K562 (cell line): Measurements from ENCODE around the gene SETDB2. TPM values are rescaled to one million over a fixed set of nuclear protein-coding genes. Genes with fewer than 3 reads are reported as not detected.

Experiments
- ATAC-seq: fragments of 200-7000 bp; cut with Tn5 transposase; 3 replicates; pipeline ENCODE4 v1.9.1; 2020; ENCODE audit warnings: moderate library complexity
- BruUV-seq: library from RNA; stranded (reverse); fragments of 400-500 nt; replicated peaks from 2 replicates; lab custom pipeline; 2021; lab: Mats Ljungman, UMichigan
- CTCF ChIA-PET: fragments of 300-600 bp; formaldehyde crosslinking; extraction: SDS; loops from one replicate; lab custom pipeline; 2021; ENCODE audit warnings: low intra/inter-chr PET ratio; lab: Yijun Ruan, JAX
- POLR2A ChIA-PET: fragments of 300-600, 350-650 bp; sonication (Branson Sonifier 250); formaldehyde crosslinking; extraction: SDS; loops from one replicate; lab custom pipeline; 2021; ENCODE audit warnings: antibody characterized with exemption, inconsistent platforms; lab: Yijun Ruan, JAX
- DNase-seq, 4 experiments: peaks; one replicate each; pipeline versions ENCODE4 v3.0.0 to v3.0.0-alpha.2; 2011 to 2018; ENCODE audit warnings: low spot score in 3 of 4, mixed read lengths in 3 of 4; ENCODE audit errors: extremely low read depth in 1 of 4
- FAIRE-seq: peaks from 2 replicates; lab custom pipeline; 2011; peaks lifted over from hg19 to GRCh38; lab: Jason Lieb, UNC
- H2AFZ ChIP-seq: 2 replicates; pipeline ENCODE4 v1.6.0; 2011; ENCODE audit warnings: low read depth, low read length, control low read depth, inconsistent platforms
- H3K27ac ChIP-seq: fragments of 200-600 bp; 3 replicates; pipeline ENCODE4 v1.8.0; 2011; ENCODE audit warnings: low read depth, mild to moderate bottlenecking, control low read depth, inconsistent platforms, low read length, moderate library complexity, mixed read lengths; ENCODE audit errors: extremely low read depth
- H3K27me3 ChIP-seq, 2 experiments: fragments of 300-600 bp in 1 of 2; 2 replicates in 1 of 2; 3 replicates in 1 of 2; pipeline versions ENCODE4 v1.6.0 to v1.8.0; 2011; ENCODE audit warnings: inconsistent platforms in 2 of 2, low read length in 2 of 2, mild to moderate bottlenecking in 1 of 2, mixed read lengths in 1 of 2, moderate library complexity in 1 of 2; ENCODE audit not compliant: control insufficient read depth in 2 of 2, insufficient read depth in 2 of 2
- H3K36me3 ChIP-seq: fragments of 300-600 bp; 3 replicates; pipeline ENCODE4 v1.8.0; 2011; ENCODE audit warnings: mild to moderate bottlenecking, low read length, inconsistent platforms; ENCODE audit not compliant: control insufficient read depth, insufficient read depth
- H3K4me1 ChIP-seq, 2 experiments: fragments of 200-600 bp in 1 of 2; replicated peaks in 1 of 2; 2 replicates in 1 of 2; 3 replicates in 1 of 2; pipeline versions ENCODE4 v1.5.1 to v1.8.0; 2011; ENCODE audit warnings: inconsistent platforms in 2 of 2, low read length in 2 of 2, mild to moderate bottlenecking in 1 of 2, mixed read lengths in 1 of 2, moderate library complexity in 1 of 2; ENCODE audit not compliant: control insufficient read depth in 2 of 2, insufficient read depth in 2 of 2
- H3K4me2 ChIP-seq: 2 replicates; pipeline ENCODE4 v1.6.1; 2011; ENCODE audit warnings: low read length, control low read depth, inconsistent platforms, mixed read lengths; ENCODE audit not compliant: insufficient read depth
- H3K4me3 ChIP-seq: fragments of 200-600 bp; sonication (generic), shearing (Covaris generic); 2 replicates; pipeline ENCODE4 v1.5.1; 2016; ENCODE audit warnings: control low read depth, inconsistent platforms
- H3K79me2 ChIP-seq: fragments of 200-600 bp; 3 replicates; pipeline ENCODE4 v1.8.0; 2011; ENCODE audit warnings: low read length, inconsistent platforms; ENCODE audit not compliant: control insufficient read depth, insufficient read depth
- H3K9ac ChIP-seq, 2 experiments: 2 replicates each; pipeline versions ENCODE4 v1.6.0 to v1.6.1; 2011; ENCODE audit warnings: low read depth in 2 of 2, low read length in 2 of 2, control low read depth in 1 of 2, inconsistent platforms in 1 of 2, mild to moderate bottlenecking in 1 of 2, mixed read lengths in 1 of 2; ENCODE audit not compliant: insufficient read depth in 1 of 2
- H3K9me1 ChIP-seq: one replicate; pipeline ENCODE4 v1.6.0; 2011; ENCODE audit warnings: inconsistent platforms, mild to moderate bottlenecking, low read length, moderate library complexity; ENCODE audit not compliant: control insufficient read depth, insufficient read depth
- H3K9me3 ChIP-seq: replicated peaks from 2 replicates; pipeline ENCODE4 v1.5.1; 2011; ENCODE audit warnings: low read depth, low read length, inconsistent platforms; ENCODE audit not compliant: control insufficient read depth, insufficient read depth
- H4K20me1 ChIP-seq: replicated peaks from 2 replicates; pipeline ENCODE4 v1.6.1; 2011; ENCODE audit warnings: low read length, inconsistent platforms, mixed read lengths; ENCODE audit not compliant: control insufficient read depth, insufficient read depth
- CEBPB ChIP-seq: fragments of 450-650 bp; IDR thresholded peaks from 2 replicates; pipeline ENCODE4 v1.6.1; 2016; ENCODE audit warnings: missing genetic modification characterization, missing compliant biosample characterization
- CLOCK ChIP-seq: fragments of 250-450 bp; sonication (Bioruptor Pico); IDR thresholded peaks from 2 replicates; pipeline ENCODE4 v1.4.0; 2020; ENCODE audit warnings: mild to moderate bottlenecking, moderate library complexity, borderline replicate concordance
- EGR1 ChIP-seq: fragments of 450-650 bp; conservative IDR thresholded peaks from 2 replicates; pipeline ENCODE4 v1.6.1; 2017; ENCODE audit warnings: mild to moderate bottlenecking
- FOXK1 ChIP-seq: sonication (generic); formaldehyde crosslinking; IDR thresholded peaks from 2 replicates; pipeline ENCODE4 v1.8.0; 2022; ENCODE audit warnings: missing genetic modification reagents, mild to moderate bottlenecking, borderline replicate concordance
- HLTF ChIP-seq: fragments of 450-650 bp; IDR thresholded peaks from 2 replicates; pipeline ENCODE4 v1.6.1; 2016
- MCM5 ChIP-seq: fragments of 450-650 bp; IDR thresholded peaks from 2 replicates; pipeline ENCODE4 v1.6.1; 2016; ENCODE audit warnings: low read depth
- MXI1 ChIP-seq: IDR thresholded peaks from 2 replicates; pipeline ENCODE4 v1.6.1; 2011; ENCODE audit warnings: low read depth, mild to moderate bottlenecking, improper control_type of control experiment, low read length
- PHB2 ChIP-seq: fragments of 450-650 bp; IDR thresholded peaks from 2 replicates; pipeline ENCODE4 v1.6.1; 2017; ENCODE audit warnings: low read depth
- POLR2B ChIP-seq: fragments of 450-650 bp; IDR thresholded peaks from 2 replicates; pipeline ENCODE4 v1.6.1; 2018; ENCODE audit warnings: low read depth; ENCODE audit not compliant: partially characterized antibody
- SIN3A ChIP-seq, 2 experiments: fragments of 150-350 bp in 1 of 2; IDR thresholded peaks; 2 replicates each; pipeline ENCODE4 v1.6.1; 2011 to 2016; ENCODE audit warnings: borderline replicate concordance in 2 of 2, low read depth in 2 of 2, low read length in 2 of 2, mild to moderate bottlenecking in 2 of 2, moderate library complexity in 2 of 2; ENCODE audit not compliant: control insufficient read depth in 1 of 2
- ZC3H11A ChIP-seq: IDR thresholded peaks from 2 replicates; pipeline ENCODE4 v1.6.1; 2012; ENCODE audit warnings: low read depth, low read length, improper control_type of control experiment
- ZNF354B ChIP-seq: fragments of 250-450 bp; sonication (Bioruptor Pico); IDR thresholded peaks from 2 replicates; pipeline ENCODE4 v1.4.0; 2020
- ZNF717 ChIP-seq: fragments of 250-450 bp; sonication (Bioruptor Pico); IDR thresholded peaks from 2 replicates; pipeline ENCODE4 v1.5.0; 2021
- WGBS: fragments of 100-300 bp; shearing (Covaris generic); methylation state at CpG from one replicate; pipeline ENCODE4 v1.1.6; 2016; ENCODE audit warnings: low coverage, mixed read lengths; ENCODE audit not compliant: insufficient coverage; ENCODE audit errors: missing lambda C conversion rate; 5-methylcytosine and 5-hydroxymethylcytosine counted together
- in situ Hi-C: fragments of 300-500 bp; cut with MboI; formaldehyde crosslinking; loops from 4 replicates; pipeline ENCODE4 v1.15.0; 2018; ENCODE audit warnings: inconsistent platforms, mixed read lengths
- intact Hi-C: fragments of 100-400 bp; cut with micrococcal nuclease; formaldehyde crosslinking; loops from 2 replicates; pipeline ENCODE4 v1.14.2; 2022
- polyA plus RNA-seq, 8 experiments: library from polyadenylated mRNA; depleted of rRNA in 4 of 8; stranded (reverse) in 5 of 8; unstranded in 3 of 8; fragments of >200 nt; fragmentation: Nextera tagmentation in 2 of 8; fragmentation: Illumina TruSeq in 1 of 8; extraction: Ambion mirVana in 2 of 8; extraction: Trizol in 1 of 8; gene quantifications; 2 replicates each; pipeline versions ENCODE4 v1.2.1 to v1.2.3, GENCODE V29; 2011 to 2014; ENCODE audit warnings: inconsistent platforms in 1 of 8, missing spikeins in 1 of 8
- total RNA-seq, 7 experiments: library from RNA; depleted of rRNA in 6 of 7; stranded (reverse); fragments of >200 nt in 6 of 7; fragmentation: Illumina TruSeq in 2 of 7; extraction: Trizol in 2 of 7; gene quantifications; 2 replicates each; pipeline versions ENCODE4 v1.2.1 to v1.2.3, GENCODE V29; 2011 to 2021; ENCODE audit warnings: low replicate concordance in 1 of 7
- TF ChIP-seq, protein P1 (sequence below): fragments of 250-450 bp; sonication (Bioruptor Pico); IDR thresholded peaks from 2 replicates; pipeline ENCODE4 v1.8.0; 2021; ENCODE audit warnings: moderate library complexity, mild to moderate bottlenecking, inconsistent platforms

Gene SETDB2
- total and polyA plus RNA-seq, 9 of the 15 experiments (the other 6 are each of a cell fraction or from before 2014, with no cell fraction given), result 1.0 to 9.0 (median 6.1) TPM

DNA sequence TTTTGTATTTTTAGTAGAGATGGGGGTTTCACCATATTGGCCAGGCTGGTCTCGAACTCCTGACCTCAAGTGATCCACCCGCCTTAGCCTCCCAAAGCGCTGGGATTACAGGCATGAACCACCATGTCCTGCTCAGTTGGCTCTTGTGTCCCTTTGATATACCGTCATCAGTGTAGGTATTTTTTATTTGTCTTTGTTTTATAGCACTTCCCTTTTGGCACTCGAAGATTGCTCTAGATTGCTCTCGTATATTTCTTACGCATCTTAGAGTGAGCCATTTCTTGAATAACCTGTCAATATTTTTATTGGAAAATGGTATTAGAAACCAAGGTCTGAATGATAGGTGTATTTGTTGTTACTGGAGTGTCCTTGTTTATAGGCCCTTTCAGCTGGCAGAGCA is 9.4 kb downstream of the SETDB2 start:
- ATAC-seq, result no peak
- no TSS peak for BruUV-seq
- no peak for FAIRE-seq
- in situ Hi-C loops, result no loop called here
- WGBS, result 77% methylated on average over 6 of the region's 7 CpGs
- Histone ChIP-seq H3K9me3 (no peaks in the 10 kb centered on the region), H3K79me2 (peaks cover 21% of the 10 kb centered on the region), H4K20me1 (no peaks in the 10 kb centered on the region), H3K36me3 (no peaks in the 10 kb centered on the region), H3K27me3 (no peaks in the 10 kb centered on the region), H3K9ac (no peak overlapping the region), H3K4me3 (no peak overlapping the region), H3K4me1 (no peaks in the 10 kb centered on the region), H3K27ac (no peak overlapping the region), H2AFZ (no peak overlapping the region), H3K4me2 (no peak overlapping the region), H3K9me1 (no peaks in the 10 kb centered on the region)
- intact Hi-C loops, result no loop called here
- POLR2A ChIA-PET, result interaction anchor here (1.1 kb wide), 1 partner anchor 9 kb away, joined by 3 read pairs; no protein-coding TSS in a partner anchor
- CTCF ChIA-PET, result no interaction called here
- DNase-seq, result no peak
- TF ChIP-seq FOXK1 (CRISPR knock-in tag), result no peak
- TF ChIP-seq, protein P1, sequence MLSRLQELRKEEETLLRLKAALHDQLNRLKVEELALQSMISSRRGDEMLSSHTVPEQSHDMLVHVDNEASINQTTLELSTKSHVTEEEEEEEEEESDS (CRISPR knock-in tag), result no peak
- no peak for TF ChIP-seq ZNF354B (CRISPR knock-in tag)
- TF ChIP-seq PHB2, result no peak
- no peak for TF ChIP-seq MCM5
- TF ChIP-seq SIN3A (IDR thresholded peaks at IDR 0.05; ENCODE audit: borderline replicate concordance in 2 of 2, control insufficient read depth in 1 of 2, low read depth in 2 of 2, low read length in 2 of 2), result no peak
- no peak for TF ChIP-seq CLOCK
- no peak for TF ChIP-seq ZNF717
- TF ChIP-seq POLR2B, result no peak
- TF ChIP-seq HLTF, result no peak
- no peak for TF ChIP-seq CEBPB
- TF ChIP-seq ZC3H11A, result no peak
- TF ChIP-seq MXI1, result no peak
- no peak for TF ChIP-seq EGR1
